ENCODE results near the gene PTPRG. TPM values are rescaled to one million over a fixed set of nuclear protein-coding genes. Genes with fewer than 3 reads are reported as not detected.
A peak's percentile ranks its signal among the peaks of the same experiment; 100 is the strongest.

The PTPRG gene
- total and polyA plus RNA-seq, 11 donors, result 8.0 to 48.5 (median 35.4) TPM

DNA sequence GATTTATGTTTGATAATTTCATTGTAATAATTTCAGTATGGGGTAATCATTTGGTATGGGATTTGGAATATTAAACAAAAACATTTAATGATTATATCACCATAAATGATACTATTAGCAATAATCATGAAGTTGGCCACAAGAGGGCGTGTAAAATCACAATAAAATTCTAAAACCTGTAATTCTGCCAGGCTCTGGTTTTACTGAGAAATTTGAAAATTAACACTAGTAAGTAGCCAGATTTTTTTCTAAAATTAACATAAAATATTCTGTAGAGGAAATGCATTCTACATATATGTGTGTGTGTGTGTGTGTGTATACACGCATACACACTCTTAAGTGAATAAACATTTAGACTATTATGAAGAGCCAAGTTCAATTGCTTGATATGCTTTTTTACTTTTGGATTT lies 771.5 kb downstream of the PTPRG start:
- TF ChIP-seq CTCF (IDR thresholded peaks at IDR 0.05) (peak; percentile 37 to 65 (median 54)), POLR2A (IDR thresholded peaks at IDR 0.05) (no peak)
- DNase-seq, result no peak
- H3K27me3 ChIP-seq, result no peaks in the 10 kb centered on the region
- intact Hi-C loops (cut with DNase I), result loop anchor here in 7 of 10 donors (2.0 to 10.0 kb wide), 4 partner anchors 222 to 229 kb away; no protein-coding TSS in a partner anchor
- no peak overlapping the region for H3K27ac ChIP-seq
- WGBS, 4 donors, result 56 to 62% (median 60%) methylated on average over 2 of the region's 2 CpGs
- no peaks in the 10 kb centered on the region for H3K4me1 ChIP-seq
- ATAC-seq, result no peak
- no peak overlapping the region for H3K4me3 ChIP-seq
- peaks cover 0 to 23% (median 0%) of the 10 kb centered on the region in 9 donors for H3K36me3 ChIP-seq
- H3K9me3 ChIP-seq, result no peaks in the 10 kb centered on the region

DNA sequence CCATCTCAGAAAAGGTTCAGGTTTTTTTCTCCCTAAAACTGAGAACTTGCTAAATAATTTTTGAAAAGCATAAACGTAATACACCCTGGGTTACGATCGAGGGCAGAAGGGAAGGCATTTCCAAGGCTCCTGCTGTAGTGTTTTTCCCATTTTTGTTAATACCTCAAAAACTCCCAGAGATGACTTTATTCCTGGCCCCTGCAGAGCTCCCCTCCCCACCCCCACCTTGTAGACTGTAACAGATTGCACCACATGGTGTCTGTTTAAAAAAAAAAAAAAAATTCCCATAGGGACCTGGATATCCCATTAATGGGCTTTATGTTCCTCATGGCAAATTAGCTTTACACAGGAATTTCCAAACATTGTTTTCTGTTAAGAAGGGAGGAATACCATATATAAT lies 773.8 kb downstream of the PTPRG start:
- DNase-seq, result no peak
- TF ChIP-seq POLR2A (IDR thresholded peaks at IDR 0.05) (no peak), CTCF (IDR thresholded peaks at IDR 0.05) (no peak)
- H3K4me1 ChIP-seq, result no peaks in the 10 kb centered on the region
- peaks cover 0 to 21% (median 0%) of the 10 kb centered on the region in 9 donors for H3K36me3 ChIP-seq
- no peaks in the 10 kb centered on the region for H3K27me3 ChIP-seq
- no peaks in the 10 kb centered on the region for H3K9me3 ChIP-seq
- no peak for ATAC-seq
- WGBS, 4 donors, result 89 to 96% (median 93%) methylated on average over 3 of the region's 3 CpGs
- H3K27ac ChIP-seq, result no peak overlapping the region
- no peak overlapping the region for H3K4me3 ChIP-seq
- intact Hi-C loops (cut with DNase I), result loop anchor here in 2 of 10 donors (5.0 to 10.0 kb wide), 2 partner anchors 220 to 227 kb away; no protein-coding TSS in a partner anchor

DNA sequence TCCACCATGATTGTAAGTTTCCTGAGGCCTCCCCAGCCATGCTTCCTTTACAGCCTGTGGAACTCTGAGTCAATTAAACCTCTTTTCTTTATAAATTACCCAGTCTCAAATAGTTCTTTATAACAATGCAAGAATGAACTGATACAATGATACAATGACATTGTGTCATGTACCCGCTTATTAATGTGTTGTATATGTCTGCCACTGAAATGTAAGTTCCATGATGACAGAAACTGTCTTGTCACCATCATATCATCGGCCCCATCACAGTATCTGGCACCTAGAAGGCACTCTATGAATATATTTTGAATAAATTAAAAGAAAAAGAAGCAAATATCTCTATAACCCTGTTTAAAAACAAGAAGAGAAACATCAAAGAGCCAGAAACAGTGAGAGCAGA lies 782.4 kb downstream of the PTPRG start:
- H3K27ac ChIP-seq, result no peak overlapping the region
- H3K4me3 ChIP-seq, result no peak overlapping the region
- no peaks in the 10 kb centered on the region for H3K36me3 ChIP-seq
- no peak for TF ChIP-seq POLR2A (IDR thresholded peaks at IDR 0.05)
- WGBS, 4 donors, result 75 to 82% (median 80%) methylated on average over 2 of the region's 2 CpGs
- intact Hi-C loops (cut with DNase I), result no loop called here
- H3K4me1 ChIP-seq, result no peaks in the 10 kb centered on the region
- ATAC-seq (no peak), DNase-seq (no peak)
- no peaks in the 10 kb centered on the region for H3K9me3 ChIP-seq
- H3K27me3 ChIP-seq, result peaks cover 0 to 14% (median 0%) of the 10 kb centered on the region in 9 donors
